ENCODE data around the gene SLF2. TPM values are rescaled to one million over a fixed set of nuclear protein-coding genes. Genes with fewer than 3 reads are reported as not detected.

Gene SLF2
- total and polyA plus RNA-seq, 2 of the 8 experiments (the other 6 are each of a cell fraction or from before 2014, with no cell fraction given), result 5.5 to 20.9 TPM

DNA sequence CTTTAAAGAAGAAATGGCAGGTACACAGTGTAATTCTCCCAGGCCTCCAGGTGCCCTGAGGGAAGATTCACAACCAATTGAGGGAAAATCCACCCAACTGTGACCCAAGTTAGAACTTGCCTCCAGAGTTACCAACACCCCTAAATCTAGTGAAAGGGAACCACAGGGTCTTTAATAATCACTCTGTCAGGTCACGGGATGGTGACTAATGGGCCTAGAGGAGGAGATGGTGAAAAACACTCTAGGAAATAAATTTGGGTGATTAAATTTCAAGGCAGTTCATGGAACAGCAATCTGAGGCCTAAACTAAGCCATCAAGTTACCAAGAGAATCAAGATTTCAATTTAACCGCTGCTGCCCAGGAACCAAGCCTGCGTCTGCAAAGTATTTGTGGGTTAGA lies 26.7 kb upstream of the SLF2 start (continued):
- TF ChIP-seq, protein P1, sequence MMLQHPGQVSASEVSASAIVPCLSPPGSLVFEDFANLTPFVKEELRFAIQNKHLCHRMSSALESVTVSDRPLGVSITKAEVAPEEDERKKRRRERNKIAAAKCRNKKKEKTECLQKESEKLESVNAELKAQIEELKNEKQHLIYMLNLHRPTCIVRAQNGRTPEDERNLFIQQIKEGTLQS (IDR thresholded peaks at IDR 0.05; ENCODE audit: insufficient read depth, low read depth, low read length), result no peak
- TF ChIP-seq EZH2 (IDR thresholded peaks at IDR 0.05; ENCODE audit: low read depth, low read length, severe bottlenecking), result no peak
- TF ChIP-seq TEAD4 (IDR thresholded peaks at IDR 0.05; ENCODE audit: low read depth, low read length), result no peak
